Gastroesophageal sphincter (tissue), 3 donors: Measurements from ENCODE around the gene PDGFB.

Experiments
- POLR2A ChIP-seq, 2 donors: fragments of 450-650 bp; IDR thresholded peaks; one replicate each; pipeline ENCODE4 v1.6.1; 2017; ENCODE audit warnings: antibody characterized with exemption in 2 of 2, mild to moderate bottlenecking in 2 of 2, moderate library complexity in 1 of 2
- POLR2AphosphoS5 ChIP-seq: sonication (generic); formaldehyde crosslinking; IDR thresholded peaks from one replicate; pipeline ENCODE4 v1.6.1; 2017; ENCODE audit warnings: antibody characterized with exemption
- TF ChIP-seq, protein P1 (sequence below), 4 experiments: fragments of 200-600 bp in 2 of 4; fragments of 450-650 bp in 2 of 4; sonication (generic) in 1 of 4; IDR thresholded peaks; one replicate each; pipeline ENCODE4 v1.5.1; 2017 to 2019; ENCODE audit warnings: antibody characterized with exemption in 4 of 4, mild to moderate bottlenecking in 2 of 4, moderate library complexity in 2 of 4

DNA sequence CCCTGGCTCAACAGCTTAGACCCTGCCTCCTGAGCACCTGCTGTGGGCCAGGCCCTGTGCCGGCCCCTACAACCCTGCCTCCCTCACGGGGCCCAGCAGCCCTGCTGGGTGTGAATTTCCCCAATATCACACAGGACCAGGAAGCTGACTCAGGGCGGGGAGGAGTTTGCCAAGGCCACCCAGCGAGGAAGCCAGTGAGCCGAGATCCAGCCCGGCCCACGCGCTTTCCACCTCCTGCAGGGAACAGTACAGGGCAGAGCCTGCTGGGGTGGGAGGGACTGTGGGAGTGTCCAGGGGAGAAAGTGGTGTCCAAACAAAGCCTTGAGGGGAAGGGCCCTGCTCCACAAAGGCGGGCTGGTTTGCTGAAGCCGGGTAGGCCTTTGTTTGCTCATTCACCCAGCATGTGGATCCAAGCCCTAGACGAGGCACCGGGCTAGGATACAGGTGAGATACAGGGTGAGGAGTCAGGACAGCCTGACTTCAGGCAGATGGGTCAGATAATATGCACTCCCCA is 47.8 kb upstream of the PDGFB start:
- TF ChIP-seq, protein P1, sequence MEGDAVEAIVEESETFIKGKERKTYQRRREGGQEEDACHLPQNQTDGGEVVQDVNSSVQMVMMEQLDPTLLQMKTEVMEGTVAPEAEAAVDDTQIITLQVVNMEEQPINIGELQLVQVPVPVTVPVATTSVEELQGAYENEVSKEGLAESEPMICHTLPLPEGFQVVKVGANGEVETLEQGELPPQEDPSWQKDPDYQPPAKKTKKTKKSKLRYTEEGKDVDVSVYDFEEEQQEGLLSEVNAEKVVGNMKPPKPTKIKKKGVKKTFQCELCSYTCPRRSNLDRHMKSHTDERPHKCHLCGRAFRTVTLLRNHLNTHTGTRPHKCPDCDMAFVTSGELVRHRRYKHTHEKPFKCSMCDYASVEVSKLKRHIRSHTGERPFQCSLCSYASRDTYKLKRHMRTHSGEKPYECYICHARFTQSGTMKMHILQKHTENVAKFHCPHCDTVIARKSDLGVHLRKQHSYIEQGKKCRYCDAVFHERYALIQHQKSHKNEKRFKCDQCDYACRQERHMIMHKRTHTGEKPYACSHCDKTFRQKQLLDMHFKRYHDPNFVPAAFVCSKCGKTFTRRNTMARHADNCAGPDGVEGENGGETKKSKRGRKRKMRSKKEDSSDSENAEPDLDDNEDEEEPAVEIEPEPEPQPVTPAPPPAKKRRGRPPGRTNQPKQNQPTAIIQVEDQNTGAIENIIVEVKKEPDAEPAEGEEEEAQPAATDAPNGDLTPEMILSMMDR (IDR thresholded peaks at IDR 0.05): no peak
- peak in 1 of 2 donors; percentile 27 for TF ChIP-seq POLR2A (IDR thresholded peaks at IDR 0.05)
- no peak for TF ChIP-seq POLR2AphosphoS5
